Erythroblast (primary cell): Measurements from ENCODE around the gene MIPOL1.
"Not testable (repeated sequence)": the region's sequence is repeated elsewhere in the genome, so short reads cannot be mapped to it uniquely, and the experiment has no call there.

ENCODE experiments used
- DNase-seq, 2 experiments: peaks; one replicate each; lab custom pipeline; 2025; lab: John Stamatoyannopoulos, UW
- GATA1 ChIP-seq: IDR thresholded peaks from 2 replicates; pipeline ENCODE4 v1.6.1; 2011; ENCODE audit warnings: low read depth, mild to moderate bottlenecking, control low read depth, low read length, moderate library complexity
- POLR2A ChIP-seq: IDR thresholded peaks from 2 replicates; pipeline ENCODE4 v1.6.1; 2011; ENCODE audit warnings: mild to moderate bottlenecking, low read length

Gene MIPOL1

GRCh38 chr14:37508503-37508902, 310.8 kb downstream of the MIPOL1 start:
- DNase-seq, result no peak
- TF ChIP-seq GATA1, result no peak
- no peak for TF ChIP-seq POLR2A

- no peak for DNase-seq
- no peak for TF ChIP-seq POLR2A
- no peak for TF ChIP-seq GATA1
Observed at GRCh38 chr14:37512173-37512572, 314.4 kb downstream of the MIPOL1 start.

- DNase-seq, result no peak
- TF ChIP-seq POLR2A (no peak), GATA1 (no peak)
Observed at GRCh38 chr14:37515771-37516170, 318.0 kb downstream of the MIPOL1 start.

- TF ChIP-seq POLR2A (no peak), GATA1 (no peak)
- DNase-seq, result no peak
Observed at GRCh38 chr14:37526994-37527393, 329.3 kb downstream of the MIPOL1 start.

GRCh38 chr14:37539992-37540391, 342.3 kb downstream of the MIPOL1 start:
- no peak for DNase-seq
- TF ChIP-seq GATA1 (no peak), POLR2A (no peak)

GRCh38 chr14:37544407-37544806, 346.7 kb downstream of the MIPOL1 start:
- TF ChIP-seq GATA1 (no peak), POLR2A (no peak)
- no peak for DNase-seq

GRCh38 chr14:37545174-37545573, 347.4 kb downstream of the MIPOL1 start:
- TF ChIP-seq POLR2A (no peak), GATA1 (no peak)
- no peak for DNase-seq

GRCh38 chr14:37546621-37547447, 349.1 kb downstream of the MIPOL1 start:
- DNase-seq, result no peak
- TF ChIP-seq POLR2A (no peak), GATA1 (no peak)

GRCh38 chr14:37550511-37550910, 352.8 kb downstream of the MIPOL1 start:
- no peak for TF ChIP-seq GATA1
- TF ChIP-seq POLR2A, result no peak
- no peak for DNase-seq

GRCh38 chr14:37551119-37551518, 353.4 kb downstream of the MIPOL1 start:
- TF ChIP-seq GATA1 (no peak), POLR2A (no peak)
- DNase-seq, result no peak

GRCh38 chr14:37553935-37554550, 356.3 kb downstream of the MIPOL1 start:
- TF ChIP-seq GATA1 (no peak), POLR2A (no peak)

GRCh38 chr14:37555596-37555995, 357.9 kb downstream of the MIPOL1 start:
- DNase-seq, result not testable (repeated sequence)

More at GRCh38 chr14:37553935-37554550, 356.3 kb downstream of the MIPOL1 start:
- DNase-seq, result no peak

- TF ChIP-seq GATA1 (no peak), POLR2A (no peak)
- no peak for DNase-seq
Observed at GRCh38 chr14:37558740-37559139, 361.0 kb downstream of the MIPOL1 start.

- TF ChIP-seq POLR2A (no peak), GATA1 (no peak)
- DNase-seq, result no peak
Observed at GRCh38 chr14:37559386-37559785, 361.6 kb downstream of the MIPOL1 start.
